GM12878 (cell line): ENCODE data around the gene FGFR4. TPM values are rescaled to one million over a fixed set of nuclear protein-coding genes. Genes with fewer than 3 reads are reported as not detected.

ENCODE experiments used
- ATAC-seq: fragments of 200-7000 bp; cut with Tn5 transposase; 3 replicates; pipeline ENCODE4 v1.9.1; 2020; ENCODE audit warnings: mild to moderate bottlenecking, moderate library complexity
- BruUV-seq: library from RNA; stranded (reverse); fragments of 400-500 nt; replicated peaks from 2 replicates; lab custom pipeline; 2021; lab: Mats Ljungman, UMichigan
- CTCF ChIA-PET: fragments of 300-600 bp; sonication (Branson Sonifier 250); formaldehyde crosslinking; extraction: SDS; loops from one replicate; lab custom pipeline; 2021; ENCODE audit warnings: inconsistent platforms; lab: Yijun Ruan, JAX
- POLR2A ChIA-PET: fragments of 350-600 bp; formaldehyde crosslinking; extraction: SDS; loops from one replicate; lab custom pipeline; 2021; ENCODE audit warnings: inconsistent platforms; lab: Charles Lee
- RAD21 ChIA-PET: fragments of 300-600 bp; sonication (Branson Sonifier 250); formaldehyde crosslinking; loops from one replicate; lab custom pipeline; 2023; ENCODE audit warnings: antibody characterized with exemption; ENCODE audit not compliant: unreplicated experiment; lab: Charles Lee
- SMC1A ChIA-PET: fragments of 300-600 bp; sonication (Branson Sonifier 250); formaldehyde crosslinking; loops from one replicate; lab custom pipeline; 2023; ENCODE audit not compliant: unreplicated experiment, uncharacterized antibody; lab: Charles Lee
- DNase-seq: peaks from one replicate; pipeline ENCODE4 v3.0.0-alpha.2; 2011; ENCODE audit warnings: low read depth, low spot score
- FAIRE-seq: peaks from 3 replicates; lab custom pipeline; 2011; peaks lifted over from hg19 to GRCh38; lab: Jason Lieb, UNC
- H2AFZ ChIP-seq: 2 replicates; pipeline ENCODE4 v1.6.0; 2011; ENCODE audit warnings: low read depth, low read length, control low read depth; ENCODE audit not compliant: control insufficient read depth
- H3K27ac ChIP-seq: 2 replicates; pipeline ENCODE4 v1.5.1; 2011; ENCODE audit warnings: control low read depth; ENCODE audit not compliant: control insufficient read depth, insufficient read depth
- H3K27me3 ChIP-seq, 2 experiments: replicated peaks in 1 of 2; 2 replicates each; pipeline versions ENCODE4 v1.6.0 to v1.6.1; 2011; ENCODE audit warnings: low read length in 1 of 2; ENCODE audit not compliant: control insufficient read depth in 2 of 2, insufficient read depth in 2 of 2
- H3K36me3 ChIP-seq, 2 experiments: 2 replicates each; pipeline ENCODE4 v1.5.1; 2011; ENCODE audit warnings: low read length in 1 of 2; ENCODE audit not compliant: control insufficient read depth in 2 of 2, insufficient read depth in 2 of 2
- H3K4me1 ChIP-seq: 2 replicates; pipeline ENCODE4 v1.6.1; 2011; ENCODE audit warnings: mild to moderate bottlenecking, low read length, moderate library complexity, mixed read lengths; ENCODE audit not compliant: control insufficient read depth, insufficient read depth
- H3K4me2 ChIP-seq: 2 replicates; pipeline ENCODE4 v1.6.0; 2011; ENCODE audit warnings: control low read depth; ENCODE audit not compliant: control insufficient read depth, insufficient read depth
- H3K4me3 ChIP-seq: fragments of 200-600 bp; sonication (generic); 2 replicates; pipeline ENCODE4 v1.5.1; 2016
- H3K79me2 ChIP-seq: 2 replicates; pipeline ENCODE4 v1.6.0; 2011; ENCODE audit warnings: low read length; ENCODE audit not compliant: control insufficient read depth, insufficient read depth
- H3K9ac ChIP-seq: 2 replicates; pipeline ENCODE4 v1.8.0; 2011; ENCODE audit warnings: low read length, control low read depth, mixed read lengths; ENCODE audit not compliant: control insufficient read depth, insufficient read depth
- H3K9me3 ChIP-seq: replicated peaks from 3 replicates; pipeline ENCODE4 v1.5.1; 2011; ENCODE audit warnings: mild to moderate bottlenecking, low read length; ENCODE audit not compliant: control insufficient read depth, insufficient read depth
- H4K20me1 ChIP-seq: 2 replicates; pipeline ENCODE4 v1.6.0; 2011; ENCODE audit not compliant: control insufficient read depth, insufficient read depth
- ETV6 ChIP-seq, 2 experiments: fragments of 450-650 bp in 1 of 2; IDR thresholded peaks in 1 of 2; conservative IDR thresholded peaks in 1 of 2; 2 replicates each; pipeline ENCODE4 v1.6.1; 2014; ENCODE audit warnings: antibody characterized with exemption in 1 of 2, borderline replicate concordance in 1 of 2, low read depth in 1 of 2, mild to moderate bottlenecking in 1 of 2, moderate library complexity in 1 of 2
- IRF4 ChIP-seq: IDR thresholded peaks from 2 replicates; pipeline ENCODE4 v1.6.1; 2011; ENCODE audit warnings: low read depth, low read length
- MEF2A ChIP-seq: IDR thresholded peaks from 2 replicates; pipeline ENCODE4 v1.6.1; 2011; ENCODE audit warnings: low read depth, mild to moderate bottlenecking, low read length, moderate library complexity; ENCODE audit not compliant: insufficient read depth
- MYC ChIP-seq: IDR thresholded peaks from 2 replicates; pipeline ENCODE4 v1.6.1; 2011; ENCODE audit warnings: mild to moderate bottlenecking, low read length, moderate library complexity, inconsistent platforms; ENCODE audit not compliant: insufficient read depth, insufficient replicate concordance, insufficient read length, severe bottlenecking
- NFYA ChIP-seq: IDR thresholded peaks from 2 replicates; pipeline ENCODE4 v1.6.1; 2011; ENCODE audit warnings: low read depth, mild to moderate bottlenecking, low read length, improper control_type of control experiment, borderline replicate concordance
- NR2C1 ChIP-seq: fragments of 450-650 bp; IDR thresholded peaks from 2 replicates; pipeline ENCODE4 v1.6.1; 2017; ENCODE audit warnings: antibody characterized with exemption, mild to moderate bottlenecking, moderate library complexity
- NR2C2 ChIP-seq: IDR thresholded peaks from 2 replicates; pipeline ENCODE4 v1.6.1; 2011; ENCODE audit warnings: borderline replicate concordance, low read depth; ENCODE audit not compliant: control insufficient read depth, insufficient read length
- PML ChIP-seq: IDR thresholded peaks from 2 replicates; pipeline ENCODE4 v1.6.1; 2012; ENCODE audit warnings: low read length, inconsistent platforms
- RUNX3 ChIP-seq: IDR thresholded peaks from 2 replicates; pipeline ENCODE4 v1.6.1; 2012; ENCODE audit warnings: low read length, inconsistent platforms
- SMC3 ChIP-seq: IDR thresholded peaks from 2 replicates; pipeline ENCODE4 v1.6.1; 2011; ENCODE audit warnings: low read length, improper control_type of control experiment, borderline replicate concordance
- SP1 ChIP-seq: IDR thresholded peaks from one replicate; pipeline ENCODE4 v1.6.1; 2011; ENCODE audit warnings: low read depth, low read length
- STAT3 ChIP-seq: IDR thresholded peaks from 2 replicates; pipeline ENCODE4 v1.6.1; 2011; ENCODE audit warnings: low read depth, low read length, improper control_type of control experiment
- TCF3 ChIP-seq: IDR thresholded peaks from 2 replicates; pipeline ENCODE4 v1.6.1; 2012; ENCODE audit warnings: low read depth, mild to moderate bottlenecking, low read length, borderline replicate concordance; ENCODE audit not compliant: insufficient read depth
- YY1 ChIP-seq: IDR thresholded peaks from 2 replicates; pipeline ENCODE4 v1.6.1; 2011; ENCODE audit warnings: low read depth, mild to moderate bottlenecking, low read length
- ZNF687 ChIP-seq: fragments of 450-650 bp; IDR thresholded peaks from 2 replicates; pipeline ENCODE4 v1.6.1; 2017; ENCODE audit warnings: mild to moderate bottlenecking, moderate library complexity
- WGBS: methylation state at CpG from one replicate; pipeline ENCODE4 v1.1.6; 2016; ENCODE audit warnings: low lambda C conversion rate; ENCODE audit not compliant: insufficient replicate concordance, insufficient coverage; ENCODE audit errors: missing lambda C conversion rate; 5-methylcytosine and 5-hydroxymethylcytosine counted together
- in situ Hi-C: fragments of 300-500 bp; cut with MboI; formaldehyde crosslinking; loops from 9 replicates; pipeline ENCODE4 v1.14.3; 2018; ENCODE audit warnings: mixed read lengths
- intact Hi-C: fragments of 100-400 bp; cut with micrococcal nuclease; formaldehyde crosslinking; loops from one replicate; pipeline ENCODE4 v1.14.2; 2022; ENCODE audit not compliant: unreplicated experiment
- polyA plus RNA-seq, 11 experiments: library from polyadenylated mRNA; depleted of rRNA in 4 of 11; unstranded in 6 of 11; stranded (reverse) in 5 of 11; fragments of >200 nt; fragmentation: Nextera tagmentation in 4 of 11; fragmentation: Illumina TruSeq in 1 of 11; extraction: Ambion mirVana in 4 of 11; extraction: Trizol in 1 of 11; gene quantifications; 1 replicate in 1 of 11; 2 replicates in 10 of 11; pipeline versions ENCODE4 v1.2.1 to v1.2.3, GENCODE V29; 2011 to 2016; ENCODE audit warnings: inconsistent platforms in 2 of 11, missing spikeins in 2 of 11, low read depth in 1 of 11
- total RNA-seq, 4 experiments: library from RNA; depleted of rRNA in 3 of 4; stranded (reverse); fragments of >200 nt in 3 of 4; fragmentation: Illumina TruSeq in 1 of 4; extraction: Trizol in 1 of 4; gene quantifications; 2 replicates each; pipeline versions ENCODE4 v1.2.1 to v1.2.3, GENCODE V29; 2013 to 2021
- TF ChIP-seq, protein P1 (sequence below): IDR thresholded peaks from 2 replicates; pipeline ENCODE4 v1.6.1; 2011; ENCODE audit warnings: low read depth, mild to moderate bottlenecking, low read length, moderate library complexity, borderline replicate concordance; ENCODE audit errors: extremely low read depth

FGFR4 gene
- total and polyA plus RNA-seq, 10 of the 15 experiments (the other 5 are each of a cell fraction or from before 2014, with no cell fraction given): 0.17 to 0.77 (median 0.28) TPM; not detected in 5

DNA sequence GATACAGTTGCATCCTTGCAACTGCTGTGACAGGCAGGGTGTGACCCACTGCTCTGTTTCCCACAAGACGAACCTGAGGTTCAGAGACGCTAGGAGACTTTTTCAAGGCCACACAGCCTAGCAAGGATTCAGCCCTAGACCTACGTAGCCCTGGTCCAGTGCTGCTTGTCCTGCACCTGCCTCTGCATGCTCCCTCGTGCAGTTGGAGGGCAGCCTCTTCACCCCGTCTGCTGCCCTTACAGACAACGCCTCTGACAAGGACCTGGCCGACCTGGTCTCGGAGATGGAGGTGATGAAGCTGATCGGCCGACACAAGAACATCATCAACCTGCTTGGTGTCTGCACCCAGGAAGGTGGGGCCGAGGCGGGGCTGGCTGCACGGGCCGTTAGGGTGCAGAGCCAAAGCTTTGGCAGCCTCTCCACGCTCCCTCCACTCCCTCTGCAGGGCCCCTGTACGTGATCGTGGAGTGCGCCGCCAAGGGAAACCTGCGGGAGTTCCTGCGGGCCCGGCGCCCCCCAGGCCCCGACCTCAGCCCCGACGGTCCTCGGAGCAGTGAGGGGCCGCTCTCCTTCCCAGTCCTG is 8.5 kb downstream of the FGFR4 start:
- no peaks in the 10 kb centered on the region for H3K4me1 ChIP-seq
- ATAC-seq (no peak), DNase-seq (no peak)
- POLR2A ChIA-PET: no interaction called here
- no TSS peak for BruUV-seq
- in situ Hi-C loops: no loop called here
- intact Hi-C loops: no loop called here
- H3K36me3 ChIP-seq: no peaks in the 10 kb centered on the region
- no peak overlapping the region for H3K4me2 ChIP-seq
- no peaks in the 10 kb centered on the region for H4K20me1 ChIP-seq
- SMC1A ChIA-PET: no interaction called here
- no peak overlapping the region for H3K27ac ChIP-seq
- no peak overlapping the region for H3K9ac ChIP-seq
- WGBS: 55% methylated on average over 27 of the region's 28 CpGs
- no peak overlapping the region for H2AFZ ChIP-seq
- H3K9me3 ChIP-seq: no peaks in the 10 kb centered on the region
- no peak overlapping the region for H3K4me3 ChIP-seq
- TF ChIP-seq YY1 (no peak), SMC3 (no peak), TCF3 (no peak), PML (no peak), NR2C2 (no peak), IRF4 (no peak), ZNF687 (no peak), ETV6 (conservative IDR thresholded peaks at IDR 0.05 in 1 of 2, IDR thresholded peaks at IDR 0.05 in 1 of 2; ENCODE audit: borderline replicate concordance in 1 of 2, low read depth in 1 of 2) (no peak), STAT3 (no peak), SP1 (no peak), NFYA (no peak), MEF2A (no peak), RUNX3 (no peak), NR2C1 (no peak), MYC (no peak)
- TF ChIP-seq, protein P1, sequence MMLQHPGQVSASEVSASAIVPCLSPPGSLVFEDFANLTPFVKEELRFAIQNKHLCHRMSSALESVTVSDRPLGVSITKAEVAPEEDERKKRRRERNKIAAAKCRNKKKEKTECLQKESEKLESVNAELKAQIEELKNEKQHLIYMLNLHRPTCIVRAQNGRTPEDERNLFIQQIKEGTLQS: no peak
- TF ChIP-seq, all 136 proteins: peak for 0
- Histone ChIP-seq H3K79me2 (no peaks in the 10 kb centered on the region), H3K27me3 (no peaks in the 10 kb centered on the region; a peak in 1 of 4 replicates)
- no peak for FAIRE-seq
- ChIA-PET RAD21 (no interaction called here), CTCF (no interaction called here)
